ENCODE data around the gene TTC5.

DNA sequence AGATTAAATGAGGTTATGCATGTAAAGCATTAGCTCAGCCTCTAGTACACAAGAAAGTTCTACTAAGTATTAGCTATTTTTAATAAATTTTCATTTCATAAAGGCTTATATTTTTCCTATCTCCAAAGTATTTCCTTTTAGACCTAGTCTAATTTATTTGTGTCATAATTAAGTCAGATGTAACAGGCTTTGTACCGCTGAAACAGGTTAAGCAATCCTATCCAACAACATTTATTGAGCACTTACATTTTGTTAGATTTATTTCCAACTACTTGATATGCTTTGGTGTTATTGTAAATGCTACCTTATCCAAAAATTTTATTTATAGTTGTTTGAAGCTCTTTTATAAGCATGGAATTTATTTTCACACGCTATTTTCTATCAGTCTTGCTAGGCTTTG is 35.9 kb upstream of the TTC5 start:
- no peak for TF ChIP-seq POLR2A (IDR thresholded peaks at IDR 0.05)
- TF ChIP-seq, protein P1, sequence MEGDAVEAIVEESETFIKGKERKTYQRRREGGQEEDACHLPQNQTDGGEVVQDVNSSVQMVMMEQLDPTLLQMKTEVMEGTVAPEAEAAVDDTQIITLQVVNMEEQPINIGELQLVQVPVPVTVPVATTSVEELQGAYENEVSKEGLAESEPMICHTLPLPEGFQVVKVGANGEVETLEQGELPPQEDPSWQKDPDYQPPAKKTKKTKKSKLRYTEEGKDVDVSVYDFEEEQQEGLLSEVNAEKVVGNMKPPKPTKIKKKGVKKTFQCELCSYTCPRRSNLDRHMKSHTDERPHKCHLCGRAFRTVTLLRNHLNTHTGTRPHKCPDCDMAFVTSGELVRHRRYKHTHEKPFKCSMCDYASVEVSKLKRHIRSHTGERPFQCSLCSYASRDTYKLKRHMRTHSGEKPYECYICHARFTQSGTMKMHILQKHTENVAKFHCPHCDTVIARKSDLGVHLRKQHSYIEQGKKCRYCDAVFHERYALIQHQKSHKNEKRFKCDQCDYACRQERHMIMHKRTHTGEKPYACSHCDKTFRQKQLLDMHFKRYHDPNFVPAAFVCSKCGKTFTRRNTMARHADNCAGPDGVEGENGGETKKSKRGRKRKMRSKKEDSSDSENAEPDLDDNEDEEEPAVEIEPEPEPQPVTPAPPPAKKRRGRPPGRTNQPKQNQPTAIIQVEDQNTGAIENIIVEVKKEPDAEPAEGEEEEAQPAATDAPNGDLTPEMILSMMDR (IDR thresholded peaks at IDR 0.05), result no peak
